ENCODE measurements around the gene EPN2.

- TF ChIP-seq POLR2A (IDR thresholded peaks at IDR 0.05; ENCODE audit: low read depth, low read length) (no peak), POLR2AphosphoS5 (IDR thresholded peaks at IDR 0.05; ENCODE audit: low read depth, low read length) (no peak), POU2F2 (IDR thresholded peaks at IDR 0.05; ENCODE audit: low read depth, low read length) (no peak), PAX5 (IDR thresholded peaks at IDR 0.05; ENCODE audit: insufficient read depth, low read length, severe bottlenecking) (no peak), TAF1 (IDR thresholded peaks at IDR 0.05; ENCODE audit: low read depth, low read length) (no peak)
Observed at GRCh38 chr17:19303367-19303776, 66.2 kb downstream of the EPN2 start.

All from GM12891 (cell line).